ENCODE data around the gene EDIL3.
"Not testable (repeated sequence)": the region's sequence is repeated elsewhere in the genome, so short reads cannot be mapped to it uniquely, and the experiment has no call there.

EDIL3 gene

GRCh38 chr5:84327591-84327990, 57.1 kb downstream of the EDIL3 start:
- no peak for FAIRE-seq
- DNase-seq (ENCODE audit: insufficient read length, low spot score), result no peak
- no peak for TF ChIP-seq CTCF (IDR thresholded peaks at IDR 0.05; ENCODE audit: insufficient read depth, missing control alignments)

GRCh38 chr5:84322646-84323045, 62.0 kb downstream of the EDIL3 start:
- no peak for TF ChIP-seq CTCF (IDR thresholded peaks at IDR 0.05; ENCODE audit: insufficient read depth, missing control alignments)
- peak; percentile 75 for FAIRE-seq

GRCh38 chr5:84317826-84318225, 66.9 kb downstream of the EDIL3 start:
- not testable (repeated sequence) for FAIRE-seq; DNase-seq (ENCODE audit: insufficient read length, low spot score)

More at GRCh38 chr5:84322646-84323045, 62.0 kb downstream of the EDIL3 start:
- no peak for DNase-seq (ENCODE audit: insufficient read length, low spot score)

GRCh38 chr5:84312280-84312679, 72.4 kb downstream of the EDIL3 start:
- DNase-seq (ENCODE audit: insufficient read length, low spot score); FAIRE-seq: not testable (repeated sequence)

- peak; percentile 21 for FAIRE-seq
- not testable (repeated sequence) for DNase-seq (ENCODE audit: insufficient read length, low spot score)
Observed at GRCh38 chr5:84309850-84310249, 74.8 kb downstream of the EDIL3 start.

GRCh38 chr5:84306601-84307000, 78.1 kb downstream of the EDIL3 start:
- FAIRE-seq, result no peak
- DNase-seq (ENCODE audit: insufficient read length, low spot score), result no peak
- no peak for TF ChIP-seq CTCF (IDR thresholded peaks at IDR 0.05; ENCODE audit: insufficient read depth, missing control alignments)

GRCh38 chr5:84304599-84304998, 80.1 kb downstream of the EDIL3 start:
- no peak for TF ChIP-seq CTCF (IDR thresholded peaks at IDR 0.05; ENCODE audit: insufficient read depth, missing control alignments)
- FAIRE-seq, result no peak

GRCh38 chr5:84303315-84303714, 81.4 kb downstream of the EDIL3 start:
- FAIRE-seq, result no peak

More at GRCh38 chr5:84304599-84304998, 80.1 kb downstream of the EDIL3 start:
- no peak for DNase-seq (ENCODE audit: insufficient read length, low spot score)

More at GRCh38 chr5:84303315-84303714, 81.4 kb downstream of the EDIL3 start:
- TF ChIP-seq CTCF (IDR thresholded peaks at IDR 0.05; ENCODE audit: insufficient read depth, missing control alignments), result no peak
- no peak for DNase-seq (ENCODE audit: insufficient read length, low spot score)

All from D721Med (cell line).